Tibial artery (tissue), 4 donors: ENCODE data around the gene GSTM4.

Experiments
- DNase-seq, 2 donors: peaks; one replicate each; pipeline ENCODE4 v3.0.0-alpha.2; 2019
- H3K27ac ChIP-seq, 2 donors: fragments of 200-600 bp; sonication (generic) in 1 of 2; 1 replicate in 1 of 2; 2 replicates in 1 of 2; pipeline ENCODE4 v1.5.1; 2018 to 2019; ENCODE audit warnings: mild to moderate bottlenecking in 1 of 2
- H3K27me3 ChIP-seq, 2 donors: fragments of 200-600 bp; sonication (generic) in 1 of 2; one replicate each; pipeline versions ENCODE4 v1.5.1 to v1.6.0; 2016 to 2019
- H3K36me3 ChIP-seq, 3 donors: fragments of 200-600 bp; sonication (generic) in 2 of 3; one replicate each; pipeline ENCODE4 v1.5.1; 2016 to 2019; ENCODE audit warnings: mild to moderate bottlenecking in 2 of 3
- H3K4me1 ChIP-seq, 4 donors: fragments of 200-600 bp; sonication (generic) in 2 of 4; 1 replicate in 3 of 4; 2 replicates in 1 of 4; pipeline ENCODE4 v1.5.1; 2016 to 2019
- H3K4me3 ChIP-seq, 2 donors: fragments of 200-600 bp; sonication (generic) in 1 of 2; 1 replicate in 1 of 2; 2 replicates in 1 of 2; pipeline ENCODE4 v1.5.1; 2018 to 2019; ENCODE audit warnings: mild to moderate bottlenecking in 2 of 2
- H3K9me3 ChIP-seq, 3 donors: fragments of 200-600 bp; sonication (generic) in 1 of 3; one replicate each; pipeline ENCODE4 v1.5.1; 2016 to 2019
- intact Hi-C: fragments of 100-400 bp; cut with DNase I; formaldehyde crosslinking; loops from one replicate; pipeline ENCODE4 v1.15.0; 2023; ENCODE audit warnings: low total_unique reads
- TF ChIP-seq, protein P1 (sequence below), 2 experiments: fragments of 200-600 bp in 1 of 2; fragments of 450-650 bp in 1 of 2; IDR thresholded peaks; one replicate each; pipeline ENCODE4 v1.5.1; 2017 to 2019; ENCODE audit warnings: antibody characterized with exemption in 2 of 2, mild to moderate bottlenecking in 1 of 2, moderate library complexity in 1 of 2

The GSTM4 gene

DNA sequence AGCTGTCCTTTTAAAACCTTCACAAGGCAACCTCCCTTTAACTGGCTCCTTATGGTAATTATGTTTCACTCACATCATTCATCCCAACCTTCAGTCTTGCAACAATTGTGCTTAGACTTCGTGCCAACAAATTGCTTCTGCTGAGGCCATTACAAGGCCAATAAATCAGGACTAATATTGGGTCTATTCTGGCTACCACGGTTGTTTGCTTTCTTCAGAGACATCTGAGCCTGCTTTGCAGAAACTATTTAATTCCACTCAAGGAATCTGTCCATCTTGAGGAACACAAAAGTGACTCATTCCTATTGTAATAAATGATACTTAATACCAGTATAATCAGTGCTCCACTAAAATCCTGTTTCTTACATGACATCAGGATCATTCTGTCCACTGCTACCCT, 2.6 kb upstream of the GSTM4 start:
- intact Hi-C loops = loop anchor here (10.0 kb wide), 1 partner anchor 271 kb away; no protein-coding TSS in a partner anchor

DNA sequence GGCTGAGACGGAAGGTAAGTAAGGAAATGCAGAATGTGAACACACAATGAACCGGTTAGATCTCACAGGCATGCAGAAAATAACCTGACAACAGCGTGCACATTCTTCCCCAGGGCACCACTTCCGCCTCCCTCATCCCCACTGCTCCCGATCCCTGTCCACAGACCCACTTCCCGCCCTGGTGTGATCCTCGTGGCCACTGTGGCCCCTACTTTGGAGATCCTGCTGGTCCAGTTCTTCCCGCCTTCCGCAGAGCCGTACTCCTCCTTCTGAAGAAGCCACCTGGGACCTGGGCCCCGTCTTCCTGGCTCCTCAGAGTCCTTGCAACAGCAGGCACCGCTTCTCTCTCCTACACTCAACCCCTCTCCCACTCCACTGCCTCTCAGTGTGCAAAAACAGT, 1.4 kb upstream of the GSTM4 start:
- TF ChIP-seq, protein P1, sequence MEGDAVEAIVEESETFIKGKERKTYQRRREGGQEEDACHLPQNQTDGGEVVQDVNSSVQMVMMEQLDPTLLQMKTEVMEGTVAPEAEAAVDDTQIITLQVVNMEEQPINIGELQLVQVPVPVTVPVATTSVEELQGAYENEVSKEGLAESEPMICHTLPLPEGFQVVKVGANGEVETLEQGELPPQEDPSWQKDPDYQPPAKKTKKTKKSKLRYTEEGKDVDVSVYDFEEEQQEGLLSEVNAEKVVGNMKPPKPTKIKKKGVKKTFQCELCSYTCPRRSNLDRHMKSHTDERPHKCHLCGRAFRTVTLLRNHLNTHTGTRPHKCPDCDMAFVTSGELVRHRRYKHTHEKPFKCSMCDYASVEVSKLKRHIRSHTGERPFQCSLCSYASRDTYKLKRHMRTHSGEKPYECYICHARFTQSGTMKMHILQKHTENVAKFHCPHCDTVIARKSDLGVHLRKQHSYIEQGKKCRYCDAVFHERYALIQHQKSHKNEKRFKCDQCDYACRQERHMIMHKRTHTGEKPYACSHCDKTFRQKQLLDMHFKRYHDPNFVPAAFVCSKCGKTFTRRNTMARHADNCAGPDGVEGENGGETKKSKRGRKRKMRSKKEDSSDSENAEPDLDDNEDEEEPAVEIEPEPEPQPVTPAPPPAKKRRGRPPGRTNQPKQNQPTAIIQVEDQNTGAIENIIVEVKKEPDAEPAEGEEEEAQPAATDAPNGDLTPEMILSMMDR (IDR thresholded peaks at IDR 0.05) = no peak
- Histone ChIP-seq H3K4me3 (no peak overlapping the region), H3K36me3 (peaks cover 3 to 20% (median 5%) of the 10 kb centered on the region in 3 donors), H3K27me3 (no peaks in the 10 kb centered on the region), H3K27ac (peak overlapping the region; percentile 92 to 93), H3K9me3 (no peaks in the 10 kb centered on the region), H3K4me1 (peaks cover 0 to 35% (median 13%) of the 10 kb centered on the region in 4 donors)
- intact Hi-C loops = loop anchor here (10.0 kb wide), 1 partner anchor 270 kb away; no protein-coding TSS in a partner anchor
- peak in 1 of 2 donors; percentile 35 for DNase-seq

More for the DNA sequence above, 2.6 kb upstream of the GSTM4 start:
- Histone ChIP-seq H3K9me3 (no peaks in the 10 kb centered on the region), H3K36me3 (peaks cover 0 to 8% (median 0%) of the 10 kb centered on the region in 3 donors), H3K4me1 (peaks cover 0 to 35% (median 13%) of the 10 kb centered on the region in 4 donors), H3K27me3 (no peaks in the 10 kb centered on the region), H3K27ac (no peak overlapping the region), H3K4me3 (no peak overlapping the region)
- DNase-seq = no peak
- TF ChIP-seq, protein P1 (IDR thresholded peaks at IDR 0.05) = no peak

GRCh38 chr1:109657395-109657794, 1.5 kb downstream of the GSTM4 start:
- Histone ChIP-seq H3K27me3 (no peaks in the 10 kb centered on the region), H3K9me3 (no peaks in the 10 kb centered on the region), H3K4me3 (no peak overlapping the region), H3K4me1 (peaks cover 0 to 20% (median 13%) of the 10 kb centered on the region in 4 donors), H3K36me3 (peaks cover 6 to 49% (median 15%) of the 10 kb centered on the region in 3 donors), H3K27ac (peak overlapping the region in 1 of 2 donors; percentile 93)
- DNase-seq = peak in 1 of 2 donors; percentile 53
- TF ChIP-seq, protein P1 (IDR thresholded peaks at IDR 0.05) = no peak
- intact Hi-C loops = loop anchor here (10.0 kb wide), 1 partner anchor 267 kb away; no protein-coding TSS in a partner anchor

- H3K27ac ChIP-seq = no peak overlapping the region
- H3K4me1 ChIP-seq = peaks cover 0 to 20% (median 13%) of the 10 kb centered on the region in 4 donors
- intact Hi-C loops = loop anchor here (10.0 kb wide), 1 partner anchor 267 kb away; no protein-coding TSS in a partner anchor
- H3K27me3 ChIP-seq = no peaks in the 10 kb centered on the region
- no peak overlapping the region for H3K4me3 ChIP-seq
- no peaks in the 10 kb centered on the region for H3K9me3 ChIP-seq
- DNase-seq = peak in 1 of 2 donors; percentile 15
- H3K36me3 ChIP-seq = peaks cover 6 to 49% (median 15%) of the 10 kb centered on the region in 3 donors
- TF ChIP-seq, protein P1 (IDR thresholded peaks at IDR 0.05) = no peak
Observed at GRCh38 chr1:109657970-109658369, 2.1 kb downstream of the GSTM4 start.

GRCh38 chr1:109658533-109659042, 2.7 kb downstream of the GSTM4 start:
- no peaks in the 10 kb centered on the region for H3K27me3 ChIP-seq
- no peak overlapping the region for H3K27ac ChIP-seq
- H3K4me1 ChIP-seq = peaks cover 0 to 20% (median 13%) of the 10 kb centered on the region in 4 donors
- TF ChIP-seq, protein P1 (IDR thresholded peaks at IDR 0.05) = no peak
- intact Hi-C loops = loop anchor here (10.0 kb wide), 1 partner anchor 266 kb away; no protein-coding TSS in a partner anchor
- peak in 1 of 2 donors; percentile 19 for DNase-seq
- no peak overlapping the region for H3K4me3 ChIP-seq
- peaks cover 6 to 49% (median 15%) of the 10 kb centered on the region in 3 donors for H3K36me3 ChIP-seq
- no peaks in the 10 kb centered on the region for H3K9me3 ChIP-seq
